HepG2 (cell line): ENCODE measurements around the gene BCORL1. TPM values are rescaled to one million over a fixed set of nuclear protein-coding genes. Genes with fewer than 3 reads are reported as not detected.

ENCODE experiments used
- ATAD3A ChIP-seq: sonication (generic); formaldehyde crosslinking; IDR thresholded peaks from 2 replicates; pipeline ENCODE4 v1.4.0; 2020; ENCODE audit warnings: missing genetic modification reagents
- FOXM1 ChIP-seq: sonication (generic); formaldehyde crosslinking; IDR thresholded peaks from 2 replicates; pipeline ENCODE4 v1.5.0; 2020; ENCODE audit warnings: missing genetic modification reagents
- FOXO4 ChIP-seq: sonication (generic); formaldehyde crosslinking; conservative IDR thresholded peaks from 2 replicates; pipeline ENCODE4 v1.8.1; 2023; ENCODE audit warnings: missing genetic modification reagents
- GPN1 ChIP-seq: sonication (generic); formaldehyde crosslinking; IDR thresholded peaks from 2 replicates; pipeline ENCODE4 v1.5.1; 2020; ENCODE audit warnings: missing genetic modification reagents, borderline replicate concordance
- HOXA3 ChIP-seq: sonication (generic); formaldehyde crosslinking; IDR thresholded peaks from 2 replicates; pipeline ENCODE4 v1.5.0; 2020; ENCODE audit warnings: missing genetic modification reagents
- HOXD1 ChIP-seq: sonication (generic); formaldehyde crosslinking; IDR thresholded peaks from 2 replicates; pipeline ENCODE4 v1.5.0; 2020; ENCODE audit warnings: missing genetic modification reagents
- ISX ChIP-seq: sonication (generic); formaldehyde crosslinking; conservative IDR thresholded peaks from 2 replicates; pipeline ENCODE4 v1.5.0; 2020; ENCODE audit warnings: missing genetic modification reagents
- KAT8 ChIP-seq: IDR thresholded peaks from 2 replicates; pipeline ENCODE4 v1.6.1; 2016; ENCODE audit warnings: missing genetic modification reagents, missing compliant biosample characterization
- MED8 ChIP-seq: sonication (generic); formaldehyde crosslinking; IDR thresholded peaks from 2 replicates; pipeline ENCODE4 v1.8.1; 2023; ENCODE audit warnings: mild to moderate bottlenecking, missing genetic modification reagents; ENCODE audit not compliant: insufficient replicate concordance
- POLR2AphosphoS2 ChIP-seq: IDR thresholded peaks from 2 replicates; pipeline ENCODE4 v1.6.1; 2011; ENCODE audit warnings: low read depth, low read length, improper control_type of control experiment
- SMYD3 ChIP-seq: sonication (generic); formaldehyde crosslinking; IDR thresholded peaks from 2 replicates; pipeline ENCODE4 v1.8.1; 2023; ENCODE audit warnings: mild to moderate bottlenecking, missing genetic modification reagents
- TBX2 ChIP-seq: sonication (generic); formaldehyde crosslinking; IDR thresholded peaks from 2 replicates; pipeline ENCODE4 v1.5.0; 2020; ENCODE audit warnings: missing genetic modification reagents, mild to moderate bottlenecking, borderline replicate concordance
- TFAP4 ChIP-seq: sonication (generic); IDR thresholded peaks from 2 replicates; pipeline ENCODE4 v1.6.1; 2016; ENCODE audit warnings: low read depth, borderline replicate concordance
- YEATS4 ChIP-seq: sonication (generic); formaldehyde crosslinking; IDR thresholded peaks from 2 replicates; pipeline ENCODE4 v1.4.0; 2020; ENCODE audit warnings: missing genetic modification reagents, borderline replicate concordance
- ZFP82 ChIP-seq: sonication (generic); formaldehyde crosslinking; IDR thresholded peaks from 2 replicates; pipeline ENCODE4 v1.5.1; 2020; ENCODE audit warnings: mild to moderate bottlenecking, missing genetic modification reagents, borderline replicate concordance
- ZFX ChIP-seq: sonication (generic); formaldehyde crosslinking; IDR thresholded peaks from 2 replicates; pipeline ENCODE4 v1.4.0; 2020; ENCODE audit warnings: mild to moderate bottlenecking, low read depth, missing genetic modification reagents, moderate library complexity
- ZNF24 ChIP-seq: fragments of 450-650 bp; IDR thresholded peaks from 2 replicates; pipeline ENCODE4 v1.6.1; 2017; ENCODE audit warnings: antibody characterized with exemption, mild to moderate bottlenecking
- ZNF333 ChIP-seq: sonication (generic); formaldehyde crosslinking; IDR thresholded peaks from 2 replicates; pipeline ENCODE4 v1.4.0; 2020; ENCODE audit warnings: mild to moderate bottlenecking, missing genetic modification reagents, borderline replicate concordance
- ZNF460 ChIP-seq: sonication (generic); formaldehyde crosslinking; IDR thresholded peaks from 2 replicates; pipeline ENCODE4 v1.5.1; 2020; ENCODE audit warnings: missing genetic modification reagents, mild to moderate bottlenecking, borderline replicate concordance
- ZNF552 ChIP-seq: sonication (generic); formaldehyde crosslinking; IDR thresholded peaks from 2 replicates; pipeline ENCODE4 v1.9.0; 2022; ENCODE audit warnings: missing genetic modification reagents, mild to moderate bottlenecking, borderline replicate concordance
- ZNF558 ChIP-seq: sonication (generic); formaldehyde crosslinking; IDR thresholded peaks from 2 replicates; pipeline ENCODE4 v1.9.0; 2022; ENCODE audit warnings: mild to moderate bottlenecking, missing genetic modification reagents, borderline replicate concordance
- ZNF598 ChIP-seq: sonication (generic); formaldehyde crosslinking; IDR thresholded peaks from 2 replicates; pipeline ENCODE4 v1.5.1; 2020; ENCODE audit warnings: mild to moderate bottlenecking, missing genetic modification reagents, borderline replicate concordance
- ZNF670 ChIP-seq: sonication (generic); formaldehyde crosslinking; IDR thresholded peaks from 2 replicates; pipeline ENCODE4 v1.8.0; 2022; ENCODE audit warnings: mild to moderate bottlenecking, missing genetic modification reagents, borderline replicate concordance
- polyA plus RNA-seq, 8 experiments: library from polyadenylated mRNA; depleted of rRNA in 3 of 8; stranded (reverse) in 7 of 8; unstranded in 1 of 8; fragments of >200 nt; fragmentation: Illumina TruSeq in 4 of 8; extraction: Trizol in 4 of 8; gene quantifications; 2 replicates each; pipeline versions ENCODE4 v1.2.1 to v1.2.3, GENCODE V29; 2011 to 2016; ENCODE audit warnings: low read depth in 4 of 8, missing spikeins in 1 of 8, mixed read lengths in 1 of 8; ENCODE audit not compliant: insufficient read depth in 1 of 8
- total RNA-seq, 5 experiments: library from RNA; depleted of rRNA; stranded (reverse); fragments of >200 nt; fragmentation: Illumina TruSeq; extraction: Trizol; gene quantifications; 2 replicates each; pipeline ENCODE4 v1.2.3, GENCODE V29; 2016; ENCODE audit warnings: low read depth in 1 of 5
- TF ChIP-seq, protein P1 (sequence below): sonication (generic); formaldehyde crosslinking; IDR thresholded peaks from 2 replicates; pipeline ENCODE4 v1.5.0; 2020; ENCODE audit warnings: mild to moderate bottlenecking, missing genetic modification reagents
- TF ChIP-seq, protein P2 (sequence below): sonication (generic); formaldehyde crosslinking; IDR thresholded peaks from 2 replicates; pipeline ENCODE4 v1.5.1; 2020; ENCODE audit warnings: mild to moderate bottlenecking, missing genetic modification reagents, borderline replicate concordance

Gene BCORL1
- total and polyA plus RNA-seq, 2 of the 13 experiments (the other 11 are each of a cell fraction or from before 2014, with no cell fraction given) = 0.67 to 1.4 TPM

GRCh38 chrX:130097507-130098209 lies 115.2 kb downstream of the BCORL1 start (continued):
- TF ChIP-seq FOXO4 (CRISPR knock-in tag) (no peak), SMYD3 (CRISPR knock-in tag) (no peak), ZFX (CRISPR knock-in tag) (peak; percentile 73; the same call in 1 of the 2 replicates), ATAD3A (no peak), YEATS4 (CRISPR knock-in tag) (peak; percentile 28; the same call in 1 of the 2 replicates), ZNF558 (CRISPR knock-in tag) (no peak), HOXA3 (CRISPR knock-in tag) (peak; percentile 22; the same call in 1 of the 2 replicates), ISX (no peak), GPN1 (no peak), ZNF460 (CRISPR knock-in tag) (no peak), HOXD1 (CRISPR knock-in tag) (no peak), ZFP82 (CRISPR knock-in tag) (no peak), ZNF598 (CRISPR knock-in tag) (no peak), MED8 (no peak), ZNF333 (CRISPR knock-in tag) (no peak), TBX2 (CRISPR knock-in tag) (peak; percentile 56; the same call in 1 of the 2 replicates), ZNF552 (CRISPR knock-in tag) (no peak), POLR2AphosphoS2 (no peak), ZNF24 (no peak), TFAP4 (peak; percentile 84; the same call in 1 of the 2 replicates), KAT8 (CRISPR knock-in tag) (no peak), ZNF670 (CRISPR knock-in tag) (no peak), FOXM1 (CRISPR knock-in tag) (no peak)
- TF ChIP-seq, protein P1, sequence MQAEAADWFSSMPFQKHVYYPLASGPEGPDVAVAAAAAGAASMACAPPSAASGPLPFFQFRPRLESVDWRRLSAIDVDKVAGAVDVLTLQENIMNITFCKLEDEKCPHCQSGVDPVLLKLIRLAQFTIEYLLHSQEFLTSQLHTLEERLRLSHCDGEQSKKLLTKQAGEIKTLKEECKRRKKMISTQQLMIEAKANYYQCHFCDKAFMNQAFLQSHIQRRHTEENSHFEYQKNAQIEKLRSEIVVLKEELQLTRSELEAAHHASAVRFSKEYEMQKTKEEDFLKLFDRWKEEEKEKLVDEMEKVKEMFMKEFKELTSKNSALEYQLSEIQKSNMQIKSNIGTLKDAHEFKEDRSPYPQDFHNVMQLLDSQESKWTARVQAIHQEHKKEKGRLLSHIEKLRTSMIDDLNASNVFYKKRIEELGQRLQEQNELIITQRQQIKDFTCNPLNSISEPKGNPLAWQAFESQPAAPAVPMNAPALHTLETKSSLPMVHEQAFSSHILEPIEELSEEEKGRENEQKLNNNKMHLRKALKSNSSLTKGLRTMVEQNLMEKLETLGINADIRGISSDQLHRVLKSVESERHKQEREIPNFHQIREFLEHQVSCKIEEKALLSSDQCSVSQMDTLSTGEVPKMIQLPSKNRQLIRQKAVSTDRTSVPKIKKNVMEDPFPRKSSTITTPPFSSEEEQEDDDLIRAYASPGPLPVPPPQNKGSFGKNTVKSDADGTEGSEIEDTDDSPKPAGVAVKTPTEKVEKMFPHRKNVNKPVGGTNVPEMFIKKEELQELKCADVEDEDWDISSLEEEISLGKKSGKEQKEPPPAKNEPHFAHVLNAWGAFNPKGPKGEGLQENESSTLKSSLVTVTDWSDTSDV (CRISPR knock-in tag) = no peak
- TF ChIP-seq, protein P2, sequence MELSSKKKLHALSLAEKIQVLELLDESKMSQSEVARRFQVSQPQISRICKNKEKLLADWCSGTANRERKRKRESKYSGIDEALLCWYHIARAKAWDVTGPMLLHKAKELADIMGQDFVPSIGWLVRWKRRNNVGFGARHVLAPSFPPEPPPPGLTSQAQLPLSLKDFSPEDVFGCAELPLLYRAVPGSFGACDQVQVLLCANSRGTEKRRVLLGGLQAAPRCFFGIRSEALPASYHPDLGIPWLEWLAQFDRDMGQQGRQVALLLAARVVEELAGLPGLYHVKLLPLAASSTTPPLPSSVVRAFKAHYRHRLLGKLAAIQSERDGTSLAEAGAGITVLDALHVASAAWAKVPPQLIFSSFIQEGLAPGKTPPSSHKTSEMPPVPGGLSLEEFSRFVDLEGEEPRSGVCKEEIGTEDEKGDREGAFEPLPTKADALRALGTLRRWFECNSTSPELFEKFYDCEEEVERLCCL (CRISPR knock-in tag) = no peak
